GM18511 (cell line): ENCODE data around the gene RAD50.

Experiments used
- ATAC-seq: cut with Tn5 transposase; IDR thresholded peaks from one replicate; pipeline ENCODE4 v1.9.1; 2021; ENCODE audit warnings: mild to moderate bottlenecking, moderate library complexity; ENCODE audit not compliant: unreplicated experiment

Gene RAD50

GRCh38 chr5:132692632-132692967, 135.8 kb downstream of the RAD50 start:
- no peak for ATAC-seq
